ENCODE data around the gene ANAPC10. TPM values are rescaled to one million over a fixed set of nuclear protein-coding genes. Genes with fewer than 3 reads are reported as not detected.
"Not testable (repeated sequence)": the region's sequence is repeated elsewhere in the genome, so short reads cannot be mapped to it uniquely, and the experiment has no call there.

ANAPC10 gene
- 19.1 TPM for total RNA-seq

- DNase-seq (ENCODE audit: low read depth in 2 of 3, low spot score in 2 of 3), result peak; percentile 94 to 99 (median 98)
These were observed at the start of gene ANAPC10, which contains the start of gene ABCE1 for GRCh38 chr4:145097821-145098674. TSS of gene ANAPC10 (minus strand) at chr4:145098196. CDS start at chr4:145096099, 2,097 bp downstream. TSS of gene ABCE1 (plus strand) at chr4:145098311. CDS start at chr4:145104413, 6,102 bp downstream.

GRCh38 chr4:145136219-145136618 is 38.2 kb upstream of the ANAPC10 start:
- DNase-seq (ENCODE audit: low read depth in 2 of 3, low spot score in 2 of 3), result not testable (repeated sequence)

- peak in 2 of 3 donors; percentile 18 to 56 for DNase-seq (ENCODE audit: low read depth in 2 of 3, low spot score in 2 of 3)
These were observed 34.6 kb upstream of the ANAPC10 start for GRCh38 chr4:145132511-145133098.

- no peak for DNase-seq (ENCODE audit: low read depth in 2 of 3, low spot score in 2 of 3)
These were observed 33.9 kb upstream of the ANAPC10 start for GRCh38 chr4:145131848-145132247.

GRCh38 chr4:145130788-145131399 is 32.9 kb upstream of the ANAPC10 start:
- no peak for DNase-seq (ENCODE audit: low read depth in 2 of 3, low spot score in 2 of 3)

- no peak for DNase-seq (ENCODE audit: low read depth in 2 of 3, low spot score in 2 of 3)
These were observed 32.1 kb upstream of the ANAPC10 start for GRCh38 chr4:145130130-145130529.

- DNase-seq (ENCODE audit: low read depth in 2 of 3, low spot score in 2 of 3), result no peak
These were observed 27.4 kb upstream of the ANAPC10 start for GRCh38 chr4:145125396-145125795.

GRCh38 chr4:145108128-145108527 is 10.1 kb upstream of the ANAPC10 start:
- DNase-seq (ENCODE audit: low read depth in 2 of 3, low spot score in 2 of 3), result no peak

- no peak for DNase-seq (ENCODE audit: low read depth in 2 of 3, low spot score in 2 of 3)
These were observed 9.1 kb upstream of the ANAPC10 start for GRCh38 chr4:145107126-145107525.

GRCh38 chr4:145103496-145103895 is 5.5 kb upstream of the ANAPC10 start:
- DNase-seq (ENCODE audit: low read depth in 2 of 3, low spot score in 2 of 3), result no peak

- DNase-seq (ENCODE audit: low read depth in 2 of 3, low spot score in 2 of 3), result no peak
These were observed 4.6 kb upstream of the ANAPC10 start for GRCh38 chr4:145102619-145103018.

- no peak for DNase-seq (ENCODE audit: low read depth in 2 of 3, low spot score in 2 of 3)
These were observed 3.1 kb upstream of the ANAPC10 start for GRCh38 chr4:145101091-145101490.

GRCh38 chr4:145099653-145100052 is 1.7 kb upstream of the ANAPC10 start:
- peak in 1 of 3 donors; percentile 3 for DNase-seq (ENCODE audit: low read depth in 2 of 3, low spot score in 2 of 3)

- DNase-seq (ENCODE audit: low read depth in 2 of 3, low spot score in 2 of 3), result peak in 2 of 3 donors; percentile 58 to 69
These were observed 660 bp upstream of the ANAPC10 start for GRCh38 chr4:145098675-145099037.

GRCh38 chr4:145097331-145097820 is 620 bp downstream of the ANAPC10 start:
- DNase-seq (ENCODE audit: low read depth in 2 of 3, low spot score in 2 of 3), result peak in 2 of 3 donors; percentile 4 to 19

- peak in 1 of 3 donors; percentile 1 for DNase-seq (ENCODE audit: low read depth in 2 of 3, low spot score in 2 of 3)
These were observed 4.4 kb downstream of the ANAPC10 start for GRCh38 chr4:145093638-145094037.

- no peak for DNase-seq (ENCODE audit: low read depth in 2 of 3, low spot score in 2 of 3)
These were observed 7.6 kb downstream of the ANAPC10 start for GRCh38 chr4:145090380-145090779.

GRCh38 chr4:145083891-145084605 is 13.9 kb downstream of the ANAPC10 start:
- DNase-seq (ENCODE audit: low read depth in 2 of 3, low spot score in 2 of 3), result no peak

GRCh38 chr4:145081756-145082155 is 16.2 kb downstream of the ANAPC10 start:
- DNase-seq (ENCODE audit: low read depth in 2 of 3, low spot score in 2 of 3), result no peak

GRCh38 chr4:145076469-145076855 is 21.5 kb downstream of the ANAPC10 start:
- no peak for DNase-seq (ENCODE audit: low read depth in 2 of 3, low spot score in 2 of 3)

All from hematopoietic multipotent progenitor cell (in vitro differentiated cells).